Mucosa of descending colon (tissue), 3 donors: ENCODE results near the gene SYCE1. TPM values are rescaled to one million over a fixed set of nuclear protein-coding genes. Genes with fewer than 3 reads are reported as not detected.

Source experiments
- ATAC-seq: fragments of 200-7000 bp; cut with Tn5 transposase; one replicate; pipeline ENCODE4 v1.9.1; 2020; ENCODE audit warnings: mild to moderate bottlenecking, moderate library complexity
- DNase-seq, 3 donors: peaks; one replicate each; pipeline ENCODE4 v3.0.0-alpha.2; 2020
- H3K36me3 ChIP-seq: fragments of 200-600 bp; one replicate; pipeline ENCODE4 v1.8.0; 2021; ENCODE audit warnings: low read depth, mild to moderate bottlenecking
- H3K4me1 ChIP-seq: fragments of 200-600 bp; one replicate; pipeline ENCODE4 v1.8.0; 2021; ENCODE audit warnings: low read depth, mild to moderate bottlenecking
- H3K4me3 ChIP-seq: fragments of 200-600 bp; one replicate; pipeline ENCODE4 v1.8.0; 2021; ENCODE audit warnings: mild to moderate bottlenecking
- H3K9me3 ChIP-seq: fragments of 200-600 bp; one replicate; pipeline ENCODE4 v1.8.0; 2021; ENCODE audit warnings: mild to moderate bottlenecking
- intact Hi-C, 2 donors: fragments of 100-400 bp; cut with DNase I in 1 of 2; cut with micrococcal nuclease in 1 of 2; formaldehyde crosslinking; loops; one replicate each; pipeline versions ENCODE4 v1.11.0 to v1.11.1; 2022; cut with DNase I, micrococcal nuclease
- total RNA-seq, 3 donors: library from RNA; stranded (reverse); fragmentation: NEBNext Ultra II Directional in 2 of 3; extraction: Animal tissue kit (Norgen Biotek cat#: 25700) in 2 of 3; gene quantifications; one replicate each; pipeline versions ENCODE4 v1.2.1 to v1.2.4, GENCODE V29; 2021 to 2023
- TF ChIP-seq, protein P1 (sequence below): fragments of 200-600 bp; IDR thresholded peaks from one replicate; pipeline ENCODE4 v1.8.0; 2022; ENCODE audit warnings: antibody characterized with exemption, mild to moderate bottlenecking
- donor health status: DM: no; HTN: no; CAD: no; lungs with moderate emphysema.
- donor health status: DM: no; HTN: no; CAD: no.
- donor health status: DM: no; HTN: yes; CAD: no.

SYCE1 gene
- total RNA-seq, 3 donors from 2014 or later, result 0.20 to 0.51 TPM; not detected in 1

DNA sequence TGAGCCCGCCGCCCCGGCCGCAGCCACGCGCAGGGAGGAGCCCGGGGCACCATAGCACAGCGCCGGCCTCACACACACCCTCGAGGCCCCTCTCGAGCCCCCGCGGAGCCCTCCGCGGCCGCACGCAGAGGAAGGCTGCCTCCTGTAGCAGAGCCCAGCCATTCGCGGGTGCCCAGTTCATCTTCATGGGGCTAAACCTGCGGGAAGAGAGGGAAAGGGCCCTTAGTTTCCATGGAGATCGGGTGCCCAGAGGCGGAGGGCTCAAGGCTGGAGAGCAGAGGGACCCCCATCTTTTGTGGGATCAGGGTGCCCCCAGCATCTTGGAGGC, 2.9 kb upstream of the SYCE1 start:
- ATAC-seq (no peak), DNase-seq (no peak)
- H3K36me3 ChIP-seq, result no peaks in the 10 kb centered on the region
- H3K9me3 ChIP-seq, result peaks cover 4% of the 10 kb centered on the region
- H3K4me1 ChIP-seq, result no peaks in the 10 kb centered on the region
- intact Hi-C loops, result no loop called here
- TF ChIP-seq, protein P1, sequence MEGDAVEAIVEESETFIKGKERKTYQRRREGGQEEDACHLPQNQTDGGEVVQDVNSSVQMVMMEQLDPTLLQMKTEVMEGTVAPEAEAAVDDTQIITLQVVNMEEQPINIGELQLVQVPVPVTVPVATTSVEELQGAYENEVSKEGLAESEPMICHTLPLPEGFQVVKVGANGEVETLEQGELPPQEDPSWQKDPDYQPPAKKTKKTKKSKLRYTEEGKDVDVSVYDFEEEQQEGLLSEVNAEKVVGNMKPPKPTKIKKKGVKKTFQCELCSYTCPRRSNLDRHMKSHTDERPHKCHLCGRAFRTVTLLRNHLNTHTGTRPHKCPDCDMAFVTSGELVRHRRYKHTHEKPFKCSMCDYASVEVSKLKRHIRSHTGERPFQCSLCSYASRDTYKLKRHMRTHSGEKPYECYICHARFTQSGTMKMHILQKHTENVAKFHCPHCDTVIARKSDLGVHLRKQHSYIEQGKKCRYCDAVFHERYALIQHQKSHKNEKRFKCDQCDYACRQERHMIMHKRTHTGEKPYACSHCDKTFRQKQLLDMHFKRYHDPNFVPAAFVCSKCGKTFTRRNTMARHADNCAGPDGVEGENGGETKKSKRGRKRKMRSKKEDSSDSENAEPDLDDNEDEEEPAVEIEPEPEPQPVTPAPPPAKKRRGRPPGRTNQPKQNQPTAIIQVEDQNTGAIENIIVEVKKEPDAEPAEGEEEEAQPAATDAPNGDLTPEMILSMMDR, result no peak
- no peak overlapping the region for H3K4me3 ChIP-seq

DNA sequence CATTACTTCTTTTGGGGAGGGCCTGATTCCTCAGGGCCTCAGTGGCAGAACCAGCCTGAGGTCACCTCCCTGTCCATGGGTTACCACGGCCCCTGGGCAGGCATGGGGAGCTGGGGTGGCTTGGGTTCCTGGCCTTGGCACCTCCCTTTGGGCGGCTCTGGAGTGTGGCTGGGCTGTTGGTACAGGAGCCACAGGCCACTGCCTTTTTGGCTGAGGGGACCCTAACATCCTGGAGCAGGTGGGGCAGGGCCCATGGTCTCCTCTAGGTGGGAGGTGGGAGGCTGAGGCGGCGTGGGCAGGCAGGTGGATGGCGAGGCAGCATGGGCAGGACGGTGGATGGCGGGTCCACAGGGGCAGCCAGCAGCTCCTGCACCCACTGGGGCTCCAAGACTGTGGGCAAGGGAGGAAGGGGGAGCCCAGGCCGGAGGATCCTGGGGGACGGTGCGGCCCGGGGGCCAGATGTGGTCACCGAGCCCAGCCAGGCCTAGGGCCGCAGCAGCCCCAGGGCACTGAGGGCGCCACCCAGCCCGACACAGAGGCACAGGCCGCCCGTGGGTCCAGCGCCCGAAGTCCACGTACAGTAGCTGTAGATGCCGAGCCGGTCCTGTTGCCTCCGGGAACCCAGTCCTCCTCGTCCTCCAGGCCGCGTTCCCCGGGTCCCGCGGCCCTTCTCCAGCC, 2.4 kb upstream of the SYCE1 start:
- H3K4me3 ChIP-seq, result no peak overlapping the region
- DNase-seq (no peak), ATAC-seq (no peak)
- intact Hi-C loops, result no loop called here
- H3K9me3 ChIP-seq, result peaks cover 1% of the 10 kb centered on the region
- TF ChIP-seq, protein P1, result no peak
- no peaks in the 10 kb centered on the region for H3K36me3 ChIP-seq
- no peaks in the 10 kb centered on the region for H3K4me1 ChIP-seq

DNA sequence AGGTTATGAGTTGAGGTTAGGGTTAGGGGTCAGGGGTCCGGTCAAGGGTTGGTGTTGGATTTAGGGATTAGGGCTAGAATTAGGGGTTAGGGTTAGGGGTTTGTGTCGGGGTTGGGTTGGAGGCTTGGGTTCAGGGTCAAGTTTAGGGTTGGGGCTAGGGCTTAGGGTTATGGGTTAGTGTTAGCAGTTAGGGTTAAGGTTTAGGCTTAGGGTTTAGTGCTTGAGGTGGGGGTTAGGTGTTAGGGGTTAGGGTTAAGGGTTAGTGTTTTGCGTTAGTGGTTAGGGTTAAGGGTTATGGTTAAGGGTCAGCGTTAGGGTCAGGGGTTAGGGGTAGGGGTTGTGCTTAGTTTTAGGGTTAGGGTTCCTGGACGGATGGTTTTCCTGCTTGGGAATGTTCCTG, 1.7 kb upstream of the SYCE1 start:
- Histone ChIP-seq H3K4me3 (no peak overlapping the region), H3K9me3 (no peaks in the 10 kb centered on the region), H3K4me1 (no peaks in the 10 kb centered on the region), H3K36me3 (no peaks in the 10 kb centered on the region)
- DNase-seq, result no peak
- ATAC-seq, result no peak
- TF ChIP-seq, protein P1, result no peak
- intact Hi-C loops, result no loop called here

DNA sequence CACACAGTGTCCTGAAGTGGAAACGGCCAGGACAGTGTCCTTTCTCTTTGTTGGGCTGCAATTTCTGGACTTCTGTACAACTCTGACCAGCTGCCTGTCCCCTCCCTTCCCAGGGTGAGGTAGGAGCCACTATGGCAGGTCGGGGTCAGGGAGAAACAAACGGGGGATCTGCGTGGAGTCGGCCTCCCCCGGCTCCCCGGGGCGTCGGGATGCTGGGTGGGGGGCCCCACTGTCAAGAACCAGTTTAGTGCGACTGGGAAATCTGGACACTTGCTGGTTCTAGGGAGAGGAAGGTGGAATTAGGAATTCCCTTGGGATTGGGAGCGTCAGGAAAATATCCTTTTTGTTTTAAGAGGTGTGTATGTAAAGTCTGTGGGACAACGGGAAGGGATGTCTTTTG, 567 bp downstream of the SYCE1 start:
- no peak overlapping the region for H3K4me3 ChIP-seq
- no peaks in the 10 kb centered on the region for H3K36me3 ChIP-seq
- no peak for ATAC-seq
- no peaks in the 10 kb centered on the region for H3K4me1 ChIP-seq
- intact Hi-C loops, result no loop called here
- no peak for DNase-seq
- no peaks in the 10 kb centered on the region for H3K9me3 ChIP-seq
- TF ChIP-seq, protein P1, result no peak

DNA sequence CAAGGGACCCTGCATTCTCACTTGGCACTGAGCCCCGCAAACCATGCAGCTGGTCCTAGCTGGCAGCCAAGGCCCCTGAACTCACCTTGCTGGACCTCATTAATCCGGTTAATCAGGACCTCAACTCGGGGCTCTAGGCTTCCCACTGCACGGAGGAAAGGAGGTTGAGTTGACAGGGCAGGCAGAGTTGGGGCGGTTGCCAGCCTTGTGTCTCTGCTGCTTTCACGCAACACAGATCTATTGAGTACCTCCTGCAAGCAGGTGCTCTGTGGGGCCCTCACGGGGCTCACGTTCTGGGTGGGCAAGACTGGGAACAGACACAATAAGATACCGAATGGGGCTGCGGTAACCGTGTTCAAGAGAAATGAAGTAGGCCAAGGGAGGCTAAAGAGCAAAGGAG, 6.2 kb downstream of the SYCE1 start:
- intact Hi-C loops, result no loop called here
- H3K9me3 ChIP-seq, result no peaks in the 10 kb centered on the region
- no peaks in the 10 kb centered on the region for H3K4me1 ChIP-seq
- ATAC-seq (no peak), DNase-seq (no peak)
- TF ChIP-seq, protein P1, result no peak
- H3K36me3 ChIP-seq, result no peaks in the 10 kb centered on the region
- H3K4me3 ChIP-seq, result no peak overlapping the region

DNA sequence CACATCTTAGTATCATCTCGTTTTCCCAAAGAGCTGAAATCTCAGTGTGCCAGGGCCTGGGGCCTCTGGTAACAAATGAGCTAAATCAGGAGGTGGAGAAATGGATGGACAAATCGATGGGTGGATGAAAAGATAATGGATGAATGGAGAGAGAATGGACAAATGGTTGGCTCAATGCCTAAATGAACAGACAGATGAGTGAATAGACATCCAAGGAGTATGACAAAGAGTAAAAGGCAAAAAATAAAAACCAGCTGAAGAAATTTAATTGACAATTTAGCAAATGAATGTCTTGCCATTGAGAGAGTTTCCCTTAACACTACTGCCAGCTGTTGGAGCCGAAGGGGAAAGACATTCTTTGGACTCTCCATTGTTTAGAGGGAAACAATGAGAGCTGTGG, 8.0 kb downstream of the SYCE1 start:
- TF ChIP-seq, protein P1, result no peak
- DNase-seq, result no peak
- intact Hi-C loops, result no loop called here

More for the DNA sequence above, 8.0 kb downstream of the SYCE1 start:
- no peaks in the 10 kb centered on the region for H3K4me1 ChIP-seq
- ATAC-seq, result no peak
- H3K4me3 ChIP-seq, result no peak overlapping the region
- H3K9me3 ChIP-seq, result no peaks in the 10 kb centered on the region
- H3K36me3 ChIP-seq, result no peaks in the 10 kb centered on the region
